ENCODE measurements around the gene CCDC190. TPM values are rescaled to one million over a fixed set of nuclear protein-coding genes. Genes with fewer than 3 reads are reported as not detected.

Gene CCDC190
- total and polyA plus RNA-seq, 2 of the 8 experiments (the other 6 are each of a cell fraction or from before 2014, with no cell fraction given): not detected

- TF ChIP-seq ZNF274 (IDR thresholded peaks at IDR 0.05; ENCODE audit: borderline replicate concordance, extremely low read depth, low read length) (no peak), BRCA1 (IDR thresholded peaks at IDR 0.05; ENCODE audit: low read depth, low read length) (no peak), ASH2L (IDR thresholded peaks at IDR 0.05; ENCODE audit: low read length) (peak; percentile 89), RAD21 (IDR thresholded peaks at IDR 0.05 in 1 of 2, conservative IDR thresholded peaks at IDR 0.05 in 1 of 2; ENCODE audit: low read depth in 2 of 2, low read length in 2 of 2) (peak in 1 of 2 experiments; percentile 35; a peak in 2 of 4 replicates), MAFK (IDR thresholded peaks at IDR 0.05; ENCODE audit: low read depth, low read length) (no peak), YY1 (IDR thresholded peaks at IDR 0.05; ENCODE audit: low read depth, low read length) (0 out of 2 replicates have a peak, but pooled peaks have one; percentile 8), ATF2 (IDR thresholded peaks at IDR 0.05; ENCODE audit: low read length) (no peak), E2F6 (IDR thresholded peaks at IDR 0.05) (no peak), CHD1 (IDR thresholded peaks at IDR 0.05; ENCODE audit: low read depth, low read length) (no peak), TAF1 (IDR thresholded peaks at IDR 0.05; ENCODE audit: low read depth, low read length) (peak; percentile 76; the same call in 1 of the 2 replicates), CREB1 (IDR thresholded peaks at IDR 0.05) (0 out of 2 replicates have a peak, but pooled peaks have one; percentile 22), CTCF (IDR thresholded peaks at IDR 0.05; ENCODE audit: control extremely low read depth in 1 of 3, insufficient read depth in 1 of 3, low read depth in 1 of 3, low read length in 3 of 3) (peak; percentile 44 to 52 (median 44); a peak in 3 of 4 replicates), KDM4A (IDR thresholded peaks at IDR 0.05; ENCODE audit: low read depth, low read length, severe bottlenecking) (peak; percentile 96), USF2 (IDR thresholded peaks at IDR 0.05; ENCODE audit: low read length) (0 out of 2 replicates have a peak, but pooled peaks have one; percentile 5)
- TF ChIP-seq, protein P1, sequence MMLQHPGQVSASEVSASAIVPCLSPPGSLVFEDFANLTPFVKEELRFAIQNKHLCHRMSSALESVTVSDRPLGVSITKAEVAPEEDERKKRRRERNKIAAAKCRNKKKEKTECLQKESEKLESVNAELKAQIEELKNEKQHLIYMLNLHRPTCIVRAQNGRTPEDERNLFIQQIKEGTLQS (IDR thresholded peaks at IDR 0.05; ENCODE audit: insufficient read depth, low read depth, low read length): no peak
- TF ChIP-seq, protein P2, sequence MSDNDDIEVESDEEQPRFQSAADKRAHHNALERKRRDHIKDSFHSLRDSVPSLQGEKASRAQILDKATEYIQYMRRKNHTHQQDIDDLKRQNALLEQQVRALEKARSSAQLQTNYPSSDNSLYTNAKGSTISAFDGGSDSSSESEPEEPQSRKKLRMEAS (IDR thresholded peaks at IDR 0.05): peak; percentile 47; the same call in 1 of the 2 replicates
Measured at GRCh38 chr1:162822391-162823200, 38.4 kb downstream of the CCDC190 start (continued).
